ENCODE measurements around the gene MOB2.
"Not testable (repeated sequence)": the region's sequence is repeated elsewhere in the genome, so short reads cannot be mapped to it uniquely, and the experiment has no call there.

The MOB2 gene

DNA sequence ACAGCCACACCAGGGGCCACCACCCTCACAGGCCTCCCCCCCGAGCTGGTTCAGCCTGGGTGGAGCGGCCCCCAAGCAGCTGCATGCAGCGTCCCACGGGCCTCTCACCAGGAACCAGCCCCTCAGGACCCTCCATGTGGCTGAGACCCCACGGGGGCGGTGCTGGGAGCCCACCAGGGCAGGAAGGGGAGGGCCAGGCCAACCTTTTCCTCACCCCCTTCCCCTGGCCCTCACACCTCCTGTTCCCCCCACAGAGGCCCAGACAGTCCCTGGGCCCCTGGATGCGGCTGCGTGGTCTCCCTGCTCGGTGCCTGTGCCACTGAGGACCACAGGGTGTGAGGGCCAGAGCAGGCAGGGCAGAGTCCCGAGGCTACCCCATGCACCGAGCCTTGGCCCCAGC lies 46.5 kb downstream of the MOB2 start:
- no peak for DNase-seq (ENCODE audit: low read depth in 2 of 2)

DNA sequence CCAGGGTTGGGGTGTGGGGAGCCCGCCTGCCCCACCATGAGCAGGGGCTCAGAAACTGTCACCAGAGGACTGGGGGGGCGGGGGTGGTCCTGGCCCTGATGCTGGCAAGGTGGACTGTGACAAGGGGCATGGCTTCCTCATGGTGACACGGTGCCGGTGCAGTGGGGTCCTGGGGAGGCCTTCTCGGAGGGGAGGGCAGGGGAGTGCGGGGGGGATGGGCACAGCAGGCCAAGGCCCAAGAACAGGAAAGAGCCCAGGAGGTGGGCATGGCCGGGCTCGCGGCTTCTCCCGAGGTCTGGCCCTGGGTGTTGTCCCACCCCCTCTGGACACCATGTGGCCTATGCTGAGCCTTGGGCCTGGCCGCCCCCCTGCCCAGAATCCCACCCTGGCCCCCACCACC lies 47.2 kb downstream of the MOB2 start:
- no peak for DNase-seq (ENCODE audit: low read depth in 2 of 2)

DNA sequence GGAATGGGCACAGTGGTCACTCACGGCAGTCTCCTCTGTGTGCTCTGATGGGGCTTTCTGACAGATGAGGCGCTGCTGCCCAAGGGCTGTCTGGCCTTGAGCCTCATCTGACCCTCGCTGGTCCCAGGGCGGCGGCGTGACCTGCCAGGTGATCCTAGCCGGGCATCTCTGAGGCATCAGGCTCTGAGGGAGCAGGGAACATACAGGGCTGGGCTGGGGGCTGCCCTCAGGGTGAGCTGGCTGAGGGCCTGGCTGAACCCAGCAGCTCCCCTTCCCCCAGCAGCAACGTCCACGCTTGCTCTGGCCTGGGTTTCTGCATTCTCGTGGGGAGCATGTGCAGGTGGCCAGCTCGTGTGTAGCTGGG lies 47.6 kb downstream of the MOB2 start:
- no peak for DNase-seq (ENCODE audit: low read depth in 2 of 2)

DNA sequence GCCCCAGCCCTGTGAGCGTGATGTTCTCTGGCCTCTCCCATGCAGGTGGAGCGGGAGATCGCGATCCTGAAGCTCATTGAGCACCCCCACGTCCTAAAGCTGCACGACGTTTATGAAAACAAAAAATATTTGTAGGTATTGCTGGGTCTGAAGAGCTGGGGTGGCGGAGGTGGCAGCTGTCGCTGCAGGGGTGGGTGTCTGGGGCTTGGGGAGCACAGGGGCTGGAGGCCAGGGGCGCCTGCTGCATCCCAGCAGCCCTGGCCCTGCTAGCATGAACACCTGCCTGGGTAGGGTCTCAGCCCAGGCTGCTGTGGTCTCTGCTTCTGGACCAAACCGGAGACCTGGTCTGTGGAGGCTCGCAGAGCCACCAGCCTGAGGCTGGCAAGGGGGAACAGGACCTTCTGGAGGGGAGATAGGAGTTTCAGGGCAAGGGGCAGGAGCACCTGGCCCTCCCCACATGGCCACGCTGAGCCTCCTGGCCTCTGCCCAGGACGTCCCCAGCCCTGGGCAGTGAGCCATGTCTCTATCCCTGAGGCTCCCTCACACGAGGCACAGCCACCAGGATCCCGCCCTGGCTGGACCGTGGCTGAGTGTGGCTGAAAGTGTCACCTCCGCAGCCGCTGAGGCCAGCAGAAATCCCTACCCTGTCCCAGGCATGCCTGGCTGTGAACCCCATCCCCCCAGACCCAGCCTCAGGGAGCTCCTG lies 48.2 kb downstream of the MOB2 start:
- no peak for DNase-seq (ENCODE audit: low read depth in 2 of 2)

DNA sequence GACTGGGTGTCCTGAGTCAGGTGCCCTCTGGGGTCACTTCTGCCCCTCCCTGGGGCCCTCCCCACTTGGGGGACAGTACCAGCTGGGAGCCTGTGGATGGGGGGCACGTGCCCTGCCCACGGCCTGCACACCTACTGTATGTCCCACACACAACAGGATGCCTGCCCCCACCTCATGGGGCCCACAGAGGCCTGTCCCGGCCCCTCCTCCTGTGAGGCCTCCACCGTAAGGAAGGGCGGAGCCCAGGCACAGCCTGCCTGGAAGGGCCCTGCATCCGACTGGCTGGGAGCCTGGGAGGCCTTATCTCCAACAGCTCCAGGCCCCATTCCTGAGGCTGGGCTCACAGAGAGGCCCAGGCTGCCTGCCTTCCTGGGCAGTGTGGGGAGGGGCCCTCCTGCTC lies 49.1 kb downstream of the MOB2 start:
- DNase-seq (ENCODE audit: low read depth in 2 of 2): no peak

DNA sequence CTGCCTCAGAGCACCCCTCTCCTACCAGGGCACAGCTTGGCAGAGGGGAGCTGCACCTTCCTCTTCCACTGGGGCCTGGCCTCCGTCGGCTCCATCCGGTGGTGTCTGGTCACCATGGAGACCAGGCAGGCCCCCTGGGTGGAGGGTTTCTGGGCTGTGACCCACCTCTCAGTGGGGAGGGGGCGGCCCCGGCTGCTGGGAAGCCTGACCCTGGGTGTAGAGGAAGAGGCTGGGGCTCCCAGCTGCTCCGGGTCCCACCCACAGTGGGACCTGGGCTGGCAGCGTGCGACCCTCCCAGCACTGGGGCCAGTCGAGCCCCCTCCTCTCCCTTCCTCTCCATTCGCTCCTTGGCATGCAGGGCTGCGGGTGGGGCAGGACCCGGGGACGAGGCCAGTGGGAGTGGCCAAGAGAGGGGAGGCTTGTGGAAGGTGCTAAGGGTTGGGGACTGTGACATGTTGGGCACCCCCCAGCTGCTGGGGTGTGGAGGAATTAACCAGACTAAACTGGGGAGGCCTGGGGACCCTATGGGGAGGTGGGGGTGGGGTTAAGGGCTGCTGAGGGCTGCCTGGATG lies 50.0 kb downstream of the MOB2 start:
- DNase-seq (ENCODE audit: low read depth in 2 of 2): no peak

DNA sequence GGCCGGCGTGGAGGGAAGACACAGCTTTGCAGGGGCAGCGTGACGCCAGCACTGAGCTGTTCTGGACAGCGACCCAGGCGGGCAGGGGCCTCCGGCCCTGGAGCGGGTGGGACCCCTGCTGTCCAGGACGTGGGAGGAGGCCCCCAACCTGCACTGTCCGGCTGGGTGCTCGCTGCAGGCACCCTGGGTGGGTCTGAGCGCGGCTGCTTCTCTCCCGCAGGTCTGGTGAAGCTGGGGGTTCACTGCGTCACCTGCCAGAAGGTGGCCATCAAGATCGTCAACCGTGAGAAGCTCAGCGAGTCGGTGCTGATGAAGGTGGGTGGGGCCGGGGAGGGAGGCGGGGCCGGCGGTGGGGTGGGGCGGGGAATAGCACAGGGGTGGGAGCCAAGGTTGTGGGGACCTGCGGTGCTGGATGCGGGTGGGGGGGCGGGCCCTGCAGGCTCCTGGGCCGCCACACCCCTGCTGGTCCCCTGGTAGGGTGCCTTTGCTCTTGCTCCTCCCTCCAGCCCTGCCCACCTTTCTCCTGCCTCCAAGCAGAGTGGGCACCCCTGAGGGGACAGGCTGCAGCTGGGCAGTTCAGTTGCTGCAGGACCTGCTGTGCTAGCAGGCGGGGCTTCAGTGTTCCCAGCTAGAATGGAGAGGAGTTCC lies 50.6 kb downstream of the MOB2 start:
- no peak for DNase-seq (ENCODE audit: low read depth in 2 of 2)

DNA sequence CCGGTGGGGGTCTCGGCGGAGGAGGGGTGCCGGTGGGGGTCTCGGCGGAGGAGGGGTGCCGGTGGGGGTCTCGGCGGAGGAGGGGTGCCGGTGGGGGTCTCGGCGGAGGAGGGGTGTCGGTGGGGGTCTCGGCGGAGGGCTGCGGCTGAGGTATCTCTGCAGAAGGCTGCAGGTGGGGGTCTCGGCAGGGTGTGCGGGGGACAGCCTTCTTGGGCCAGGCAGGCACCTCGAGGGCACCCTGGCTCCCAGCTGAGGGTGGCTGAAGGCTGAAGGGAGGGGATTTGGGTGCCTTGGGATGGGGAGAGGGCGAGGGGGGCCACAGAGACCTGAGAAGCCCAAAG lies 51.1 kb downstream of the MOB2 start:
- not testable (repeated sequence) for DNase-seq (ENCODE audit: low read depth in 2 of 2)

DNA sequence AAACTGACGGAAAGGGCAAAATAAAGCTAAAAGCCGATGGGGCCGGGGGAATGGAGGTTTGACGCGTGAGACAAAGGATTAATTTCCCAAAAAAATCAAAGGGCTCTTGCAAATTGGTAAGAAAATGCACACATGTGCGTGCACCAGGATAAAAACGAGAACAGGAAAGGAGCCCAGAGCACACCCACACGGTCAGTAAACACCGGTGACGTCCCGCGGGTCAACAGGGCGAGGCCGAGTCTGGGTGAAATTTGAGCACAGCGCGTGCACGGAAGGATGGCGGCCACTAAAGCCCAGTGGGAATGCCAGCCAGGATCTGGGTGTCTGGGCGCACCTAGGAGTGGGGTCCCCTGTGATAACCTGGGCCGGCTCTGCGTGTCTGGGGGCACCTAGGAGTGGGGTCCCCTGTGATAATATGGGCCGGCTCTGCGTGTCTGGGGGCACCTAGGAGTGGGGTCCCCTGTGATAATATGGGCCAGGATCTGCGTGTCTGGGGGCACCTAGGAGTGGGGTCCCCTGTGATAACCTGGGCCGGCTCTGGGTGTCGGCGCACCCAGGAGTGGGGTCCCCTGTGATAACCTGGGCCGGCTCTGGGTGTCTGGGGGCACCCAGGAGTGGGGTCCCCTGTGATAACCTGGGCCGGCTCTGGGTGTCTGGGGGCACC lies 52.5 kb downstream of the MOB2 start:
- no peak for DNase-seq (ENCODE audit: low read depth in 2 of 2)

DNA sequence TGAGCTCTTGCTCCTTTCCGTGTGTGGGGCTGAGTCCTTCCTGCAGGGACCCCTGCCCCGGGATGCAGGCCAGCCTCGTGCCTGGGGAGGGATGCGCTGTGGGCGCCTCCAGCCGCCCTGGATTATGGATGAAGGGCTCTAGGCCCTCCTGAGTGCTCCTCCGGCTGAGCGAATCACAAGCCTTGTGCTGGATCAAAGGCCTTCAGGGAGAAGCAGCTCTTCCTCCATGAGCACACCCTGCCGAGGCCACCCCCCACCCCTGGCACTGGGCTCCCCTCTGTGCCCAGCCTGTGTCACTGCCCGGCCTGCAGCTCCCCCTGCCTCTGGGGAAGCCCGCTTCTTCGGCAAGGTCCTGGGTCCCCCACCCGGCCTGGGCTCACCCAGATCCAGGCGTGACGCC lies 53.0 kb downstream of the MOB2 start:
- no peak for DNase-seq (ENCODE audit: low read depth in 2 of 2)

DNA sequence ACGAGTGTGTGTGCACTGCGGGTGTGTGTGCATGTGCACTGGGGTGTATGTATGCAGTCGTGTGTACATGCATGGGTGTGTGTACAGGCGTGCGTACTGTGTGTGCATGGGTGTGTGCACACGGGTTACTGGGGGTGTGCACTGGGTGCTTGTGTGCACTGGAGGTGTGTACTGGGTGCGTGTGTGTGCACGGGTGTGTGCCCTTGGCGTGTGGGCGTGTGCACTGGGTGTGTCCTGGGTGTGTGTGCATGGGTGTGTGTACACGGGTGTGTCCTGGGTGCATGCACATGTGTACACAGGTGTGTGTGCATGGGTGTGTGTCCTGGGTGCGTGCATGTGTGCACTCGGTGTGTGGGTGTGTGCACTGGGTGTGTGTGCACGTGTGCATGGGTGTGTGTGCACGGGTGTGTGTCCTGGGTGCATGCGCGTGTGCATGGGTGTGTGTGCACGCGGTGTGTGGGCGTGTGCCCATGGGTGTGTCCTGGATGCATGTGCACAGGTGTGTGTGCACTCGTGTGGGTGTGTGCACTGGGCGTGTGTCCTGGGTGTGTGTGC lies 57.7 kb downstream of the MOB2 start:
- DNase-seq (ENCODE audit: low read depth in 2 of 2): no peak

DNA sequence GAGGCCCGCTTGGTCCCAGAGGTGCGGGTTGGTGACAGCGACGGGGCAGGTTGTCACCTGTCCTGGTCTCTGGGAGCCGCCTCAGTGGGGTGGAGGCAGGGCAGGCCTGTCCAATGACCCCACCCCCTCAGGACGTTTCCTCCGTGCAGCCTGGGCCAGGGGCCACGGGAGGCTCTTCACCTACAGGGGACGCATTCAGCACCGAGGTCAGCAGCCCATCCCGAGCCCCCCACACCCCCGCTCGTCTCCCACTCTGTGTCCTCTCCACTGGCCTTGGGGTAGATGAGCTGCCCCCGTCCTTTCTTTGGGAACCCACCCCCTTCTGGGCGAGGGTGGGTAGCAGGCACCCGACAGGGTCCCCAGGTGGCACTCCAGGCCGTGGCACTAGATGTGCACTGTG lies 61.1 kb downstream of the MOB2 start:
- no peak for DNase-seq (ENCODE audit: low read depth in 2 of 2)

DNA sequence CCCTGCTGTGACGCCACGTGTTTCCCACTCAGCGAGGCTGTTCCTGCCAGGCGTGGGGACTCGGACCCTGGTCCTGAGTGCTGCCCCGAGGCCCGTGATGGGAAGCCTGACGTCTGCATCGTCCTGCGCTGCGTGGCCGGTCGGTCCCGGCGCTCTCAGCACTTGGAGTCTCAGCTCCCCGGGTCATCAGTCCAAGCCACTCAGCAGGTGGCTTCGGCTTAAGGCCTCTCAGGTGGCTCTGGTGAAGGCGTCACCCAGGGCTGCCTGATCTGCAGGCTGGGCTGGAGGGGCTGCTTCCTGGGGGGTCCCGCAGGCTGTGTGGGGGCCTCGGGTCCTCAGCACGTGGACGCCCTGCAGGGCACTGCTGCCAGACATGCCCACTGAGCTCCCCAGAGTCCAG lies 61.6 kb downstream of the MOB2 start:
- no peak for DNase-seq (ENCODE audit: low read depth in 2 of 2)

DNA sequence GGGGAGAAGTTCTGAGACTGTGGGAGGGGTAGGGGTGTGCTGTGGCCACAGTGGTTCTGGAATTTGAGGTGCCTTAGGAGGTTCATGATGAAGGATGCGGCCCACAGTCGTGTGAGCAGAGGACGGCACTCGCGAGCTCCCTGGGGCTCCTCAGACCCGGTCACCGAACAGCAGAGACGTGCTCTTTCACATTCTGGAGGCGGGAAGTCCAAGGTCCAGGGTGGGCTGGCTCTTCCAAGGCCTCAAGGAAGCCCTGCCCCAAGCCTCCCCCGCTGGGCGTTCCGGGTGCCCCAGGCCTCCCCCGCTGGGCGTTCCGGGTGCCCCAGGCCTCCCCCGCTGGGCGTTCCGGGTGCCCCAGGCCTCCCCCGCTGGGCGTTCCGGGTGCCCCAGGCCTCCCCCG lies 63.2 kb downstream of the MOB2 start:
- not testable (repeated sequence) for DNase-seq (ENCODE audit: low read depth in 2 of 2)

DNA sequence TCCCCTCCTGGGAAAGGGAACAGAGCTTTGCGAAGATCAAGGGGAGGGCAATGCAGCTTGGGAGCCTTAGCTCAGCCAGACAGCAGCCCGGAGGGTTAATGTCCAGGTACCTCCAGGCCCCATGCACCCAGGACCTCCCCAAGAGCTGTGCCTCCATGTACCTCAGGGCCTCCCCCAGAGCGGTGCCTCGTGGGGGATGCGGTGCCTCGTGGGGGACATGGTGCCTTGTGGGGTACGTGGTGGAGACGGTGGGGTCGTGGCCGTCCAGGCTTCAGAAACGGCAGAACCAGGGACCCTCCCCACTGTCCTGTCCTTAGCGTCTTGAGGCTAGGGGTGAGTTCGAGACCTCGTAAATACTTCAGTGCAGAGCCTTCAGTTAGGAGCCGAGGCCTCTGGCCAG lies 63.6 kb downstream of the MOB2 start:
- DNase-seq (ENCODE audit: low read depth in 2 of 2): no peak

DNA sequence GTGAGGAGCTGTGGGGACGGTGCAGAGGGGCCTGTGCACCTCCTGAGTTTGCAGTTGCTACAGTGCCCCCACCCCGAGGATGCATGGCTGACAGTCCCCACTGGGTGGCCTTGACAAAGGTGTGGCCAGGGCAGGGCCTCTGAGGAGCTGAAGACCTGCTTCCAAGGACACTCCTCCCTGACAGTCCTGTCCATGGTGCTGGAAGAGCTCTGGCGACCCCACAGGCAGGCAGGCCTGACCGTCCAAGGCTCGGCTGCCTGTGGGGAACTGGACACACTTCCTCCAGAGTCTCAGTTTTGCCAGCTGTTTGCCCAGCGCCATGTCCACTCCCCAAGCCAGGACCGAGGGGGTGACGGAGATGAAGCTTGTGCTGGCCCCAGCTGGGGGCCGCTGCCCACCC lies 64.1 kb downstream of the MOB2 start:
- DNase-seq (ENCODE audit: low read depth in 2 of 2): no peak

DNA sequence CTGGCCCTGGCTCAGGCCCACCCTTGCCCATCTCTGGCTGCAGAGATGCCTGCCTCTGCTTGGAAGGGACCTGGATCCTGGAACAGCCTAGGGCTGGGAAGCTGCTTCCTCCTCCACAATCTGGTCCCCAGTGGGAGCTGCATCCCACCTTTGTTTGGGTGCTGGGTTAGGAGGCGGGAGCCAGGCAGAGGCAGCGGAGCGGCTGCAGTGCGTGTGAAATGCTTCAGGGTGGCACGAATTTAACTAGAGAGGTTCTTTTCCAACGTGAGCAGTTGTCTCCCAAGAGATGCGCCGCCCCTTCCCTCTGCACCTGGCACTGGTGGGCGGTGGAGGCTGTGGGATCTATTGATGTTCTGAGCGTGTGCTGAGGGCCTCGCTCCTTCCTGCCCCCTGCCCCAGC lies 65.3 kb downstream of the MOB2 start:
- DNase-seq (ENCODE audit: low read depth in 2 of 2): no peak

DNA sequence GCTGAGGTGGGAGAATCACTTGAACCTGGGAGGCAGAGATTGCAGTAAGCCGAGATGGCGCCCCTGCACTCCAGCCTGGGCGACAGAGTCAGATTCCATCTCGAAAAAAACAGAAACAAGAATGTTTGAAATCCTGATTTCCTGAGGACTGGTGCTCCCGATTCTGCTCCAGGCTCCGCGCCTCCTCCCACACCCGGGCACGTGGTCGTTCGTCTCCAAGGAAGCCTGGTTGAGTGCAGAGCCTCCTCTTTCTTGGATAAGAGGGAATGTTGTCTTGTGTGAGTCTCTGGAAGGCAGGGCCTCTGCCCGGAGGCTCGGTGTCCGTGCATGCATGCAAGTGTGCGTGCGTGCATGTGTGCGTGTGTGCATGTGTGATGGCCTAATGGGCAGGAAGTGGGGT lies 66.8 kb downstream of the MOB2 start:
- DNase-seq (ENCODE audit: low read depth in 2 of 2): no peak

All from stimulated activated CD8-positive, alpha-beta memory T cell treated with anti-CD3 and anti-CD28 coated beads, Interleukin-15, amount 100 ng/mL, for 4 hours (primary cell).